Thoracic aorta (tissue), 2 donors: ENCODE measurements around the gene MACF1. TPM values are rescaled to one million over a fixed set of nuclear protein-coding genes. Genes with fewer than 3 reads are reported as not detected.

Experiments
- ATAC-seq: fragments of 150-250 bp; one replicate; pipeline ENCODE4 v1.8.0; 2017; ENCODE audit warnings: low read depth; ENCODE audit not compliant: insufficient number of reproducible peaks, low FRiP score
- DNase-seq: peaks from one replicate; pipeline ENCODE4 v3.0.0-alpha.2; 2020; ENCODE audit warnings: low spot score
- H3K27ac ChIP-seq, 2 donors: fragments of 200-600 bp; sonication (generic); 1 replicate in 1 of 2; 2 replicates in 1 of 2; pipeline ENCODE4 v1.5.1; 2016; ENCODE audit warnings: mild to moderate bottlenecking in 2 of 2, moderate library complexity in 2 of 2
- H3K27me3 ChIP-seq: fragments of 200-600 bp; sonication (generic); replicated peaks from 2 replicates; pipeline ENCODE4 v1.6.0; 2016; ENCODE audit warnings: mild to moderate bottlenecking; ENCODE audit not compliant: insufficient read depth
- H3K36me3 ChIP-seq: fragments of 200-600 bp; sonication (generic); one replicate; pipeline ENCODE4 v1.5.1; 2016
- H3K4me1 ChIP-seq, 2 donors: fragments of 200-600 bp; sonication (generic); 1 replicate in 1 of 2; 2 replicates in 1 of 2; pipeline versions ENCODE4 v1.5.1 to v1.6.0; 2016; ENCODE audit warnings: low read depth in 2 of 2, mild to moderate bottlenecking in 1 of 2; ENCODE audit not compliant: control insufficient read depth in 1 of 2
- H3K4me3 ChIP-seq: fragments of 200-600 bp; sonication (generic); 2 replicates; pipeline ENCODE4 v1.5.1; 2016; ENCODE audit warnings: mild to moderate bottlenecking
- H3K9me3 ChIP-seq: fragments of 200-600 bp; sonication (generic); 2 replicates; pipeline ENCODE4 v1.5.1; 2016
- total RNA-seq, 2 donors: library from RNA; depleted of rRNA; stranded (reverse); fragments of >200 nt; gene quantifications; one replicate each; pipeline versions ENCODE4 v1.1.0 to v1.2.3, GENCODE V29; 2016
- TF ChIP-seq, protein P1 (sequence below): fragments of 200-600 bp; sonication (generic); IDR thresholded peaks from one replicate; pipeline ENCODE4 v1.5.1; 2019; ENCODE audit warnings: antibody characterized with exemption

Gene MACF1
- total RNA-seq, 2 donors from 2014 or later = 604 to 650 TPM

DNA sequence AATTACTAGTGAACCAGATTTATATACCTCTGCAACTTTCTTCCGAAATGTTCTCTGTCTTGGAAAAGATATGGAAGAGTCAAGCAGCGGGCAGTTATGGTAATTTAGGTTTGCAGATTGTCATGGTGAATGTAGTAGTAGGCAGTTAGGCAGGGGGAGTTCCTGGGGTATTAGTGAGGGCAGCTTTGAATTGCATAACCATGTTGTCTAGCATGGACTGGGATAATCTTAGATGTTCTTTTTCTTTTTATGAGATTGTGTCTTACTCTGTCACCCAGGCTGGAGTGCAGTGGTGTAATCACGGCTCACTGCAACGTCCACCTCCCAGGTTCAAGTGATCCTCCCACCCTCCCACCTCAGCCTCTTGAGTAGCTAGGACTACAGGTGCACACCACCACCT, 25.0 kb downstream of the MACF1 start:
- H3K9me3 ChIP-seq = no peaks in the 10 kb centered on the region
- TF ChIP-seq, protein P1, sequence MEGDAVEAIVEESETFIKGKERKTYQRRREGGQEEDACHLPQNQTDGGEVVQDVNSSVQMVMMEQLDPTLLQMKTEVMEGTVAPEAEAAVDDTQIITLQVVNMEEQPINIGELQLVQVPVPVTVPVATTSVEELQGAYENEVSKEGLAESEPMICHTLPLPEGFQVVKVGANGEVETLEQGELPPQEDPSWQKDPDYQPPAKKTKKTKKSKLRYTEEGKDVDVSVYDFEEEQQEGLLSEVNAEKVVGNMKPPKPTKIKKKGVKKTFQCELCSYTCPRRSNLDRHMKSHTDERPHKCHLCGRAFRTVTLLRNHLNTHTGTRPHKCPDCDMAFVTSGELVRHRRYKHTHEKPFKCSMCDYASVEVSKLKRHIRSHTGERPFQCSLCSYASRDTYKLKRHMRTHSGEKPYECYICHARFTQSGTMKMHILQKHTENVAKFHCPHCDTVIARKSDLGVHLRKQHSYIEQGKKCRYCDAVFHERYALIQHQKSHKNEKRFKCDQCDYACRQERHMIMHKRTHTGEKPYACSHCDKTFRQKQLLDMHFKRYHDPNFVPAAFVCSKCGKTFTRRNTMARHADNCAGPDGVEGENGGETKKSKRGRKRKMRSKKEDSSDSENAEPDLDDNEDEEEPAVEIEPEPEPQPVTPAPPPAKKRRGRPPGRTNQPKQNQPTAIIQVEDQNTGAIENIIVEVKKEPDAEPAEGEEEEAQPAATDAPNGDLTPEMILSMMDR = no peak
- H3K27me3 ChIP-seq = no peaks in the 10 kb centered on the region
- peaks cover 38 to 39% of the 10 kb centered on the region in 2 donors for H3K4me1 ChIP-seq
- H3K4me3 ChIP-seq = no peak overlapping the region
- ATAC-seq = no peak
- H3K27ac ChIP-seq = no peak overlapping the region
- peaks cover 6% of the 10 kb centered on the region for H3K36me3 ChIP-seq
- no peak for DNase-seq

DNA sequence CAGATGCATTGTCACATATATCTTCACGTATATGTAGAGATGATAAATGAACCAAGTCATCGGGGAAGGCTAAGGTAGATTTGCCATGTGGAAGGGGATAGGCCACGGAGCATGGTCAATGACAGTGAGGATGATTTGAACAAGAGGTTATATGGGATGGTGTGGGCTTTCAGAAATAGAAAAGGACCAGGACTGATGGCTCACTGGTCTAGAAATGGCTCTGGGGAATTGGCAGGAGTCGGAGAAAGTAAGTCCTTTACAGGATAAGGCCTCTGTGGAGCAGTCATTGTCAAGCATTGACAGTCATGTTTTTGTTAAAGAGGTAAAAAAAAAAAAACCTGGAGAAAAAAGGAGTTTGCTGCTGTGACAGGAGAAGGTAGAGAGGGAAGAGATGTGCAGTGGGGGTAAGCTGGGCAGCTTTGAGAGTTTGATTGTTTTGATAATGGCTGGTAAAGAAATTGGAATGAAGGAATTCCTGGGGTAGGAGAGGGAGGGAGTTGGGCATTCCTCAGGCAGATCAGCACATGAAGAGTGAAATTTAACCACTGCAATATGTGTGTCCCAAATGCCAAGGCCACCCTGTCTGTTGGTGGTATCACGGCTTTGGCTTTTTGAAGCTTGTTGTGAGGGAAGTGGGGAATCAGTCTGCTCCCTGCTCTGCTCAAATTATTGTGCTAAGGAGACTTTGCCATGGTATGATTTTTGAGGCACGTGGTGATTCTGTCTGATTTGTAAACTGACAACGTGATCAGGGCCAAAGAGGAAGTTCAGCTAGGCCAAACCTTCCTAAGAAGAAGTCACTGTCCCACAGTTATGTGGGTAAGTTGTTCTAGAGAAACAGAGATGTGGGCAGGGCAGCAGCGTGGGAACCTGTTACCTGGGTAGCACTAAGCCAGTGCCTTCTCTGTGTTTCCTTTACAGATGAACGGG, 26.0 kb downstream of the MACF1 start:
- no peak overlapping the region for H3K27ac ChIP-seq
- no peaks in the 10 kb centered on the region for H3K27me3 ChIP-seq
- no peaks in the 10 kb centered on the region for H3K9me3 ChIP-seq
- DNase-seq (no peak), ATAC-seq (no peak)
- H3K36me3 ChIP-seq = peaks cover 6% of the 10 kb centered on the region
- TF ChIP-seq, protein P1 = no peak
- H3K4me3 ChIP-seq = no peak overlapping the region
- peaks cover 39 to 41% of the 10 kb centered on the region in 2 donors for H3K4me1 ChIP-seq

DNA sequence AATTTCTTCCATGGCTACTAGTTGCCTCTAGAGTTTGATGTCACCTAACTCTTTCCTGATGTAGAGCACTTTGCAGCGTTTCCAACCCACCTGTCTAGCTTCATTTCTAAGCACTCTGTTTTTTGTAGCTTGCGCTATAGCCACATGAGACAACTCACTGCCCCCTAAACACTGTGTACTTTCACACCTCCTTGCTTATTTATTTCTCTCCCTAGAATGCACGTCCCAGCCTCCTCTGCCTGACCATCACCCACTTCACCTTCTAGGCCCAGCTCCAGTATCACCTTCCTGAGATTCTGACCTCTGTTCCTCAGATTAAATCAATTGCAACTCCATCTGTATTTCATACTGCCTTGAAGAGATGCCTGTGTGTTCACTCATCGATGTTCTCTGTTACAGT, 32.5 kb downstream of the MACF1 start:
- no peaks in the 10 kb centered on the region for H3K27me3 ChIP-seq
- peaks cover 3 to 12% of the 10 kb centered on the region in 2 donors for H3K4me1 ChIP-seq
- peaks cover 6% of the 10 kb centered on the region for H3K36me3 ChIP-seq
- no peak overlapping the region for H3K27ac ChIP-seq
- TF ChIP-seq, protein P1 = no peak
- no peak overlapping the region for H3K4me3 ChIP-seq
- no peaks in the 10 kb centered on the region for H3K9me3 ChIP-seq
- ATAC-seq (no peak), DNase-seq (no peak)

DNA sequence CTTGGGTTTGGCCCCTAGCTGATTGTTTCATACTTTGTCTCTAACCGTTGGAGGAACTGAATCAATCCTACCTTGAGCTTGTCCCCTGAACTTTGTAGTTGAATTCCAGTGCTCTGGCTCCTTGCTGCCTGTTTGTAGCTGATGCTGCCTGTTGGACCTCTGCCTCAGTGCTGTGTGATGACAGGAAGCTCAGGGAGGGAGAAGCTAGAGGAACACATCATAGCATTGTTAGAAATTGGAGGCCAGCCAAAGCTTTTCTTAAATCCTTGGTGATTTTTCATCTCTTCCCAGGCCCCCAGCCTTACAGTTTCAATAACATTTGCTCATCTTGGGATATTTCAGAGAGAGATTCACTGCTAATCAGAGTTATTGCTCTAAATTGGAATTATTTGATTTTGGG, 34.0 kb downstream of the MACF1 start:
- Histone ChIP-seq H3K27ac (no peak overlapping the region), H3K4me1 (peaks cover 3 to 12% of the 10 kb centered on the region in 2 donors), H3K9me3 (no peaks in the 10 kb centered on the region), H3K27me3 (no peaks in the 10 kb centered on the region), H3K4me3 (no peak overlapping the region), H3K36me3 (peaks cover under 1% of the 10 kb centered on the region)
- ATAC-seq = no peak
- TF ChIP-seq, protein P1 = no peak
- DNase-seq = no peak

DNA sequence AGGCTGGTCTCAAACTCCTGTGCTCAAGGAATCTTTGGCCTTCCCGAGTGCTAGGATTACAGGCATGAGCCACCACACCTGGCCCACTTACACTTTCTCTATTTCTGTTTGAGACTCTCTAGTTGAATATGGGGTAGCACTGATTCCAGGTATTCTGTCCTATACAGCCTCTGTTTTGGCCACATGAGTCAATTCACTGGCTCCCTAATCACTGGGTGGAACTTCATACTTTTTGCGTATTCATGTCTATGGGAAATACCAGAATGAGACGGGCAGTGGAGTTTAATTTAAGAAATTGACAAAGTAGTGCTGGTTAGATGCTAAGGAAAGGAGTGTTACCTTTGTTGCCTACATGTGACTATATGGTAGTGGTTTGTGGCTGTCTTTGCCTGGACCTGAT, 35.5 kb downstream of the MACF1 start:
- H3K27ac ChIP-seq = no peak overlapping the region
- H3K4me3 ChIP-seq = no peak overlapping the region
- ATAC-seq (no peak), DNase-seq (no peak)
- H3K4me1 ChIP-seq = peaks cover 3 to 12% of the 10 kb centered on the region in 2 donors
- TF ChIP-seq, protein P1 = no peak
- no peaks in the 10 kb centered on the region for H3K9me3 ChIP-seq
- H3K27me3 ChIP-seq = no peaks in the 10 kb centered on the region
- no peaks in the 10 kb centered on the region for H3K36me3 ChIP-seq
